A673 (cell line): ENCODE data around the gene HAGH.

Experiments
- CTCF ChIP-seq: fragments of 300-800, 200-600 bp; sonication (generic); conservative IDR thresholded peaks from 2 replicates; pipeline ENCODE4 v1.5.1; 2017; ENCODE audit warnings: low read depth, mild to moderate bottlenecking, antibody characterized with exemption, low read length, moderate library complexity, mixed read lengths
- EZH2 ChIP-seq: fragments of 200-600 bp; sonication (generic); IDR thresholded peaks from 2 replicates; pipeline ENCODE4 v1.6.1; 2017; ENCODE audit warnings: borderline replicate concordance, low read depth, mild to moderate bottlenecking, mixed read lengths, antibody characterized with exemption, low read length; ENCODE audit not compliant: poor library complexity, severe bottlenecking

GRCh38 chr16:1786242-1787055 lies 40.2 kb downstream of the HAGH start:
- TF ChIP-seq CTCF (no peak), EZH2 (no peak)
